ENCODE measurements around the gene ACE. TPM values are rescaled to one million over a fixed set of nuclear protein-coding genes. Genes with fewer than 3 reads are reported as not detected.

The ACE gene
- total RNA-seq, 1 donor from 2014 or later = 9.6 TPM

- no peak for DNase-seq (ENCODE audit: extremely low spot score in 2 of 2)
- Histone ChIP-seq H3K36me3 (no peaks in the 10 kb centered on the region), H3K9me3 (no peaks in the 10 kb centered on the region), H3K4me3 (no peak overlapping the region), H3K27me3 (no peaks in the 10 kb centered on the region), H3K4me1 (no peaks in the 10 kb centered on the region), H3K27ac (no peak overlapping the region)
- intact Hi-C loops (cut with DNase I) = loop anchor here (10.0 kb wide), 1 partner anchor 64 kb away; no protein-coding TSS in a partner anchor
- TF ChIP-seq POLR2AphosphoS5 (IDR thresholded peaks at IDR 0.05; ENCODE audit: insufficient read depth in 1 of 2, low read depth in 1 of 2) (no peak), POLR2A (IDR thresholded peaks at IDR 0.05) (no peak), CTCF (IDR thresholded peaks at IDR 0.05) (no peak)
These were observed 53.7 kb downstream of the ACE start for GRCh38 chr17:63530557-63531021.

GRCh38 chr17:63531022-63531965, 54.4 kb downstream of the ACE start:
- no peak for DNase-seq (ENCODE audit: extremely low spot score in 2 of 2)
- intact Hi-C loops (cut with DNase I) = loop anchor here (10.0 kb wide), 1 partner anchor 64 kb away; no protein-coding TSS in a partner anchor
- no peaks in the 10 kb centered on the region for H3K36me3 ChIP-seq

DNA sequence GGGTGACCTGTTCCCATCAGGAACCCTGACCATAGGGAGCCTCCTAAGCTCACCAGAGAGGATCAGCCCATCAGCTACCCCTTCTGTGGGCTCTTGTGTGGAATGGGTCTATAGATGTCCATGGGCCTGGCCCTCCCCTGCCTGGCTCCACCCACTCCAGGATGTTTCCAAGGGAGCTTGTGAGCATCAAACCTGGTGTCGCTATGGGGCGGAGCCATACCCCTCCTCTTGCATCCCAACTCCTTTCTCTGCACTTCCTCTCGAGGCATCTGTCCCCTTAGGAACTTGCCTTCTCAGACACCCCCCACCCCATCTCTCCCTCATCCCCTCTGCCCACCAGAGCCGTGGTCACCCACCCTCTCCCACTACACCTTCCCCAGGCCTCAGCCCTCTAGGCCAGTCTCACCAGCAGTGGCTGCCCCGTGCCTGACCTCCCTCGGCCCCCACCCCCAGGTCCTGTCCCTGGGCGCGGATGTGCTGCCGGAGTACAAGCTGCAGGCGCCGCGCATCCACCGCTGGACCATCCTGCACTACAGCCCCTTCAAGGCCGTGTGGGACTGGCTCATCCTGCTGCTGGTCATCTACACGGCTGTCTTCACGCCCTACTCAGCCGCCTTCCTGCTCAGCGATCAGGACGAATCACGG, 56.7 kb downstream of the ACE start:
- Histone ChIP-seq H3K36me3 (no peaks in the 10 kb centered on the region), H3K9me3 (no peaks in the 10 kb centered on the region), H3K27me3 (peaks cover 6% of the 10 kb centered on the region), H3K4me3 (no peak overlapping the region), H3K27ac (no peak overlapping the region), H3K4me1 (peaks cover 8% of the 10 kb centered on the region)
- TF ChIP-seq POLR2A (IDR thresholded peaks at IDR 0.05) (no peak), POLR2AphosphoS5 (IDR thresholded peaks at IDR 0.05; ENCODE audit: insufficient read depth in 1 of 2, low read depth in 1 of 2) (no peak), CTCF (IDR thresholded peaks at IDR 0.05) (no peak)
- DNase-seq (ENCODE audit: extremely low spot score in 2 of 2) = no peak
- intact Hi-C loops (cut with DNase I) = loop anchor here (10.0 kb wide), 1 partner anchor 61 kb away; no protein-coding TSS in a partner anchor

More at GRCh38 chr17:63531022-63531965, 54.4 kb downstream of the ACE start:
- Histone ChIP-seq H3K27me3 (no peaks in the 10 kb centered on the region), H3K27ac (no peak overlapping the region), H3K4me3 (no peak overlapping the region), H3K4me1 (no peaks in the 10 kb centered on the region), H3K9me3 (no peaks in the 10 kb centered on the region)
- no peak for TF ChIP-seq POLR2AphosphoS5 (IDR thresholded peaks at IDR 0.05; ENCODE audit: insufficient read depth in 1 of 2, low read depth in 1 of 2)
- no peak for TF ChIP-seq CTCF (IDR thresholded peaks at IDR 0.05)
- no peak for TF ChIP-seq POLR2A (IDR thresholded peaks at IDR 0.05)

GRCh38 chr17:63534078-63534570, 57.3 kb downstream of the ACE start:
- TF ChIP-seq CTCF (IDR thresholded peaks at IDR 0.05) = no peak
- Histone ChIP-seq H3K27ac (no peak overlapping the region), H3K36me3 (no peaks in the 10 kb centered on the region), H3K27me3 (peaks cover 6% of the 10 kb centered on the region), H3K9me3 (no peaks in the 10 kb centered on the region), H3K4me1 (peaks cover 11% of the 10 kb centered on the region), H3K4me3 (no peak overlapping the region)
- intact Hi-C loops (cut with DNase I) = loop anchor here (10.0 kb wide), 1 partner anchor 61 kb away; no protein-coding TSS in a partner anchor
- DNase-seq (ENCODE audit: extremely low spot score in 2 of 2) = no peak
